Measurements from ENCODE around the gene CDK4. TPM values are rescaled to one million over a fixed set of nuclear protein-coding genes. Genes with fewer than 3 reads are reported as not detected.
"Not testable (repeated sequence)": the region's sequence is repeated elsewhere in the genome, so short reads cannot be mapped to it uniquely, and the experiment has no call there.

Gene CDK4
- total RNA-seq, 2 donors from 2014 or later, result 65.3 to 66.0 TPM

DNA sequence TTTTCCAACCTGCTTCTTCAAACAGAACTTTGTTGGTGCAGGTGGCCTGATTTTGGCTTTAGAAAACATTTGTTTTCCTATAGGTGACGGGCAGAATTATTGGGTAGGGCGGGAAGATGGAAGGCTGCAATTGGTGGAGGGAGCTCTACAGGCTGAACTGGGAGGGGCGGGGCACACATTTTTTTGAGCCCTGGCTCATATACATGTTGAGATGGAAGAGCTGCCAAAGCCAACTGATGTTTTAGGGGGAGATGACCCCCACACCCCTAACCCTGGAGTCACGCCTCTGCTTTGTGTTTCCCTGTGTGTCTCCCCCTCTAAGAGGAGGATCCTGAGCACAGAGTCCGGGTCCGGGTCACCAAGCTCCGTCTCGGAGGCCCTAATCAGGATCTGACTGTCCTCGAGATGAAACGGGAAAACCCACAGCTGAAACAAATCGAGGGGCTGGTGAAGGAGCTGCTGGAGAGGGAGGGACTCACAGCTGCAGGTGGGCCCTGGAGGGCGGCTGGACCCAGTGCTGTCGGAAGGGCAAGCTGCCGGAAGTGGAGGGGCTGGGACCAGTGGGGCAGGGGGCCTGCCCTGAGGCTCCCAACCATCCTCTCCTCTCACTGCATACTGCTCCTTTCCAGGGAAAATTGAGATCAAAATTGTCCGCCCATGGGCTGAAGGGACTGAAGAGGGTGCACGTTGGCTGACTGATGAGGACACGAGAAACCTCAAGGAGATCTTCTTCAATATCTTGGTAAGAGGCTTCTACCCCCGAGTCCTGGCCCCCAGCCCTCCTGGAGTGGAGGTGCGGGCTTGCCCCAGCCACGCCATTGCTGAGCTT lies 32.1 kb downstream of the CDK4 start:
- no peak for DNase-seq (ENCODE audit: low spot score)
- intact Hi-C loops (cut with DNase I), result no loop called here

DNA sequence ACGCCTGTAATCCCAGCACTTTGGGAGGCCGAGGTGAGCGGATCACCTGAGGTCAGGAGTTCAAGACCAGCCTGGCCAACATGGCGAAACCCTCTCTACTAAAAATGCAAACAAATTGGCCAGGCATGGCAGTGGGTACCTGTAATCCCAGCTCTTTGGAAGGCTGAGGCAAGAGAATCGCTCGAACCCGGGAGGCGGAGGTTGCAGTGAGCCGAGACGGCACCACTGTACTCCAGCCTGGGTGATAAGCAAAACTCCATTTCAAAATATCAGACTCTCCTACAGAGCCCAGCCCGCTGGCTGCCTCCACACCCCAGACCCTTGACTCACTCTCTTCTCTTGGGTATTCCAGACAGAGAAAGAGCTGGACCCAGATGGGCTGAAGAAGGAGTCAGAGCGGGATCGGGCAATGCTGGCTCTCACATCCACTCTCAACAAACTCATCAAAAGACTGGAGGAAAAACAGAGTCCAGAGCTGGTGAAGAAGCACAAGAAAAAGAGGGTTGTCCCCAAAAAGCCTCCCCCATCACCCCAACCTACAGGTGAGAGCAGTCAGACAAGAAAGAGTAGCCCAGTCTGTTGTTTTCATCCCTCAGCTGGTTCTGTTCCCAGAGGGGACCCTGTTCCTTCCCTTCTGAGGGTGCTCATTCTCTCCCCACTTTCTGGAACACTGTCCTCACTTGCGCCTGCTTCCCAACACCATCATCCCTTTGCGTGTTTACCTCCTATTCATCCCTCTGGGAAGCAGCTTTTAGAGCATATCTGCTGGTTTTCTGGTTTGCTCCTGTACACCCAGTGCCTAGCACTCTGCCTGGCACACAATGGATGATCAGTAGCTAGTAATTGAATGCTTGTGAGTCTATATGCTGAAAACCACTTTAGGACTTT lies 33.2 kb downstream of the CDK4 start:
- intact Hi-C loops (cut with DNase I), result no loop called here
- DNase-seq (ENCODE audit: low spot score), result no peak

GRCh38 chr12:57717846-57718640 lies 34.1 kb downstream of the CDK4 start:
- no peak for DNase-seq (ENCODE audit: low spot score)
- intact Hi-C loops (cut with DNase I), result no loop called here

GRCh38 chr12:57717131-57717530 lies 35.0 kb downstream of the CDK4 start:
- no peak for DNase-seq (ENCODE audit: low spot score)
- intact Hi-C loops (cut with DNase I), result no loop called here

GRCh38 chr12:57716305-57716704 lies 35.8 kb downstream of the CDK4 start:
- DNase-seq (ENCODE audit: low spot score), result no peak
- intact Hi-C loops (cut with DNase I), result no loop called here

- intact Hi-C loops (cut with DNase I), result no loop called here
- DNase-seq (ENCODE audit: low spot score), result no peak
These were observed 36.3 kb downstream of the CDK4 start for GRCh38 chr12:57715786-57716185.

- DNase-seq (ENCODE audit: low spot score); intact Hi-C loops (cut with DNase I): not testable (repeated sequence)
These were observed 36.9 kb downstream of the CDK4 start for GRCh38 chr12:57715036-57715748.

DNA sequence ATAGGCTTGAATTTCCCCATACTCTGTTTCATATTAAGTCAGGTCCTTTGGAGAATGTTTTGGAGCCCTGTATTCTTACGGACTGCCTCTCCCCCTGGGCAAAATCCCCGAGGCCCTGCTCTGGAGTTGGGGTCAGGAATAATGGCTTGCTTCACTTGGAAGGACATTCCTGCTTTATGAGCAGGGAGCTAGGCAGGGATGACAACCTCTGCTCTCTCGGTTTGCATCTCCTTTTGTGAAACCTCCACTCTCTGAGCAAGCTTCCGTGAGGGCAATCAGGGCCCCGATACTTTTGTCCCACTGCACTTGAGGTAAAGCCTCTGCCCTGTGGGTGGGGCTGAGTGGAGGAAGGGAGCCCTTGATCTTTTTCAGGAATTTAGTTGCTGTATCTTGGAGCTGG lies 38.9 kb downstream of the CDK4 start:
- DNase-seq (ENCODE audit: low spot score), result no peak
- intact Hi-C loops (cut with DNase I), result no loop called here

DNA sequence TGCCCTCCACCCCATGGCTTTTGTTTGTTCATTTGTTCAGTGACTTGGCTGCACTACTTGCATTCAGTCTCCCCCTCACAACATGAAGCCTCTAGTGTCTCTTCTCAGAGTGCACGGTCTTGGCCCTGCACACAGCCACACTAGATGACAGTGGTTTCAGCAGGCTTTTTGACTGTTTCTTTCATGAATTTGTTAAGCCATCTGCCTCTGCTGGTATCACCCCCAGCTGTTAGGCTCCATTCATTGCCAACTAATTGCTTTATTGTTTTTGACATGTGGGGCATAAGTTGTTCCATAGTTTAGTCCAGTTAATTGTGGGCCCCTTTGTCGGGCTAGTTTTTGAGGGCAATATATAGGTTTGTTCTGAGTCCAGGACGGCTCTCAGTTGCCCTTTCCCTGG lies 39.4 kb downstream of the CDK4 start:
- no peak for DNase-seq (ENCODE audit: low spot score)
- intact Hi-C loops (cut with DNase I), result no loop called here

DNA sequence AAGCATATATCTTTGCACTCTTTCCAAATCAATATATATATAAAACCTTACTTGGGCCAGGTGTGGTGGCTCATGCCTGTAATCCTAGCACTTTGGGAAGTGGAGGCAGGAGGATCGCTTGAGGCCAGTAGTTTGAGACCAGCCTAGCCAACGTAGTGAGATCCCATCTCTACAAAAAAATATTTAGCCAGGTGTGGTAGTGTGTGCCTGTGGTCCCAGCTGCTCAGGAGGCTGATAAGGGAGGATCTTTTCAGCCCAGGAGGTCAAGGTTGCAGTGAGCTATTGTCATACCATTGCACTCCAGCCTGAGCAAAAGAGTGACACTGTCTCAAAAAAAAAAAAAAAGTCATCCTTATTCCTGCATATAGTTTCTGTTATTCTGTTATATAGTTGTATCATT lies 43.8 kb downstream of the CDK4 start:
- intact Hi-C loops (cut with DNase I), result no loop called here
- no peak for DNase-seq (ENCODE audit: low spot score)

- intact Hi-C loops (cut with DNase I), result no loop called here
- DNase-seq (ENCODE audit: low spot score), result no peak
These were observed 44.9 kb downstream of the CDK4 start for GRCh38 chr12:57707250-57707649.

- intact Hi-C loops (cut with DNase I), result no loop called here
- DNase-seq (ENCODE audit: low spot score), result no peak
These were observed 51.8 kb downstream of the CDK4 start for GRCh38 chr12:57700317-57700716.

DNA sequence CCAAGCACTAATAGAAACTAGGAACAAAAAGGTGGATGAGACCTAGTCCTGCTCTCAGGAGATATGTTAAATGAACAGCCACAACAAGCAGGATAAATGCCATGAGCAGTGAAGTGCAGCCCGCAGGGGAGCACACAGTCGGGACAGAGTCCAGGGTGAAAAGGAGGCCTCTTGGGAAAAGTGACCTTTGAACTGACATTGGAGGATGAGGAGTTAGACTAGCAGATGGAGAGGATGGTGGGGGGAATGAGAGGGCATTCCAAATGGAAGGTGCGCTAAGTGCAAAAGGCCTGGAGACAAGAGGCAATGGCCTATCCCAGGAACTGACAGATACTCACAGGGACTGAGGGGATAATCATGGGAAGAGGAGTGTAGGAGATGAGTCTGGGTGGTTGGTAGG lies 53.7 kb downstream of the CDK4 start:
- intact Hi-C loops (cut with DNase I), result no loop called here
- DNase-seq (ENCODE audit: low spot score), result no peak

Small RNA genes within 50 kb of the gene (microRNA-seq; reads per million reads assigned to microRNA genes)
- 0 reads per million in 2 donors for gene MIR6759 (ENCODE audit: borderline microRNAs expressed in 2 of 2)

Other genes starting within 250 kb of the CDK4 start
- 10 to 100 TPM; 34.0 to 43.8 TPM for gene DDIT3, start 231.8 kb downstream of the CDK4 start, total RNA-seq
- 10 to 100 TPM; 46.5 to 49.1 TPM for gene MBD6, start 229.5 kb downstream of the CDK4 start, total RNA-seq
- gene DCTN2, start 205.1 kb downstream of the CDK4 start, total RNA-seq, result 100 to 1,000 TPM in 1 of 2 donors, 10 to 100 TPM in 1; 90.6 to 104 TPM
- gene KIF5A, start 202.3 kb downstream of the CDK4 start, total RNA-seq, result under 1 TPM; 0.10 to 0.14 TPM
- 10 to 100 TPM; 26.0 to 27.4 TPM for gene PIP4K2C, start 161.1 kb downstream of the CDK4 start, total RNA-seq
- gene DTX3, start 147.5 kb downstream of the CDK4 start, total RNA-seq, result 10 to 100 TPM; 32.4 to 35.6 TPM
- 10 to 100 TPM; 78.8 to 82.8 TPM for gene ARHGEF25, start 140.9 kb downstream of the CDK4 start, total RNA-seq
- 1 to 10 TPM; 4.3 to 6.0 TPM for gene B4GALNT1, start 119.1 kb downstream of the CDK4 start, total RNA-seq
- 100 to 1,000 TPM; 186 to 279 TPM for gene OS9, start 58.2 kb downstream of the CDK4 start, total RNA-seq
- 1 to 10 TPM; 1.8 to 2.2 TPM for gene AGAP2, start 13.6 kb downstream of the CDK4 start, total RNA-seq
- 10 to 100 TPM; 20.1 to 26.3 TPM for gene TSPAN31, start 7.3 kb downstream of the CDK4 start, total RNA-seq
- 1 to 10 TPM; 7.4 to 9.4 TPM for gene MARCHF9, start 2.8 kb upstream of the CDK4 start, total RNA-seq
- 1 to 10 TPM in 1 of 2 donors, under 1 TPM in 1; 0.57 to 1.1 TPM for gene CYP27B1, start 14.8 kb upstream of the CDK4 start, total RNA-seq
- 10 to 100 TPM; 16.6 to 22.8 TPM for gene METTL1, start 19.8 kb upstream of the CDK4 start, total RNA-seq
- gene EEF1AKMT3, start 20.3 kb upstream of the CDK4 start, total RNA-seq, result 1 to 10 TPM; 7.9 to 9.3 TPM
- gene TSFM, start 30.5 kb upstream of the CDK4 start, total RNA-seq, result 10 to 100 TPM; 15.9 to 16.4 TPM
- gene AVIL, start 66.4 kb upstream of the CDK4 start, total RNA-seq, result 1 to 10 TPM; 5.6 to 6.3 TPM
- gene CTDSP2, start 94.4 kb upstream of the CDK4 start, total RNA-seq, result 100 to 1,000 TPM; 135 to 138 TPM
- 1 to 10 TPM; 5.6 to 5.7 TPM for gene ATP23, start 189.3 kb upstream of the CDK4 start, total RNA-seq

All from posterior vena cava (tissue), 2 donors.